ENCODE results near the gene KRT6C.
"Not testable (repeated sequence)": the region's sequence is repeated elsewhere in the genome, so short reads cannot be mapped to it uniquely, and the experiment has no call there.

Gene KRT6C

DNA sequence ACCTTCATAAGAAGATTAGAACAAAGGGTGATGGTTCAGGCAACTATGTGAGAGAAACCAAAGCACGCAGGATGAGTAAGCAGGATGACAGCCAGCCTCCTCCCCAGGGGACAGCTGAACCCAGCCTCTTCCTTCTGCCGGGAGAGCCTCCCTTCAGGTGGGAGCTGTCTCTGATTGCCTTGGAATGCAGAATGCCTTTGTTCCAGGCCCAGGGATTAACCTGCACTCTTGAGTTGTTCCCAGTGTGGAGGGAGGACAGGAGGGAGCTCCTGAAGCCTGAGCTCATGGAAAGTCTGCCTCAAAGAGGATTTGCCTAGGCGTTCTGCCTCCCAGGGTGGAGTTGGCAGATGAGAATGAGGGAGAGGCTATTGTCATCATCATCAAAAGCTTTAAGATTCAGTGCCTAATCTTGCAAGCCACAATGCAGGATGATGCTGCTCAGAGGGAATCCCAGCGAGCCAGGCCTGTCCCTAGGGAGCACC lies 23.0 kb upstream of the KRT6C start:
- TF ChIP-seq, protein P1, sequence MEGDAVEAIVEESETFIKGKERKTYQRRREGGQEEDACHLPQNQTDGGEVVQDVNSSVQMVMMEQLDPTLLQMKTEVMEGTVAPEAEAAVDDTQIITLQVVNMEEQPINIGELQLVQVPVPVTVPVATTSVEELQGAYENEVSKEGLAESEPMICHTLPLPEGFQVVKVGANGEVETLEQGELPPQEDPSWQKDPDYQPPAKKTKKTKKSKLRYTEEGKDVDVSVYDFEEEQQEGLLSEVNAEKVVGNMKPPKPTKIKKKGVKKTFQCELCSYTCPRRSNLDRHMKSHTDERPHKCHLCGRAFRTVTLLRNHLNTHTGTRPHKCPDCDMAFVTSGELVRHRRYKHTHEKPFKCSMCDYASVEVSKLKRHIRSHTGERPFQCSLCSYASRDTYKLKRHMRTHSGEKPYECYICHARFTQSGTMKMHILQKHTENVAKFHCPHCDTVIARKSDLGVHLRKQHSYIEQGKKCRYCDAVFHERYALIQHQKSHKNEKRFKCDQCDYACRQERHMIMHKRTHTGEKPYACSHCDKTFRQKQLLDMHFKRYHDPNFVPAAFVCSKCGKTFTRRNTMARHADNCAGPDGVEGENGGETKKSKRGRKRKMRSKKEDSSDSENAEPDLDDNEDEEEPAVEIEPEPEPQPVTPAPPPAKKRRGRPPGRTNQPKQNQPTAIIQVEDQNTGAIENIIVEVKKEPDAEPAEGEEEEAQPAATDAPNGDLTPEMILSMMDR (IDR thresholded peaks at IDR 0.05; ENCODE audit: low read depth, low read length, missing control alignments): no peak
- no peaks in the 10 kb centered on the region for H3K27me3 ChIP-seq (replicated peaks)
- in situ Hi-C loops (cut with HindIII; ENCODE audit: low pct_ligation_motif_present, low sequenced_read_pairs): no loop called here
- H3K4me3 ChIP-seq (ENCODE audit: low read depth, low read length): no peak overlapping the region
- no peak overlapping the region for H3K27ac ChIP-seq
- peak; percentile 80 for DNase-seq
- no peaks in the 10 kb centered on the region for H3K36me3 ChIP-seq (replicated peaks)

- in situ Hi-C loops (cut with HindIII; ENCODE audit: low pct_ligation_motif_present, low sequenced_read_pairs): no loop called here
- TF ChIP-seq, protein P1 (IDR thresholded peaks at IDR 0.05; ENCODE audit: low read depth, low read length, missing control alignments): no peak
- no peak overlapping the region for H3K4me3 ChIP-seq (ENCODE audit: low read depth, low read length)
- H3K27ac ChIP-seq: peak overlapping the region; percentile 36
- H3K27me3 ChIP-seq (replicated peaks): peaks cover 3% of the 10 kb centered on the region
- no peaks in the 10 kb centered on the region for H3K36me3 ChIP-seq (replicated peaks)
- no peak for DNase-seq
Measured at GRCh38 chr12:52496054-52496453, 22.4 kb upstream of the KRT6C start.

DNA sequence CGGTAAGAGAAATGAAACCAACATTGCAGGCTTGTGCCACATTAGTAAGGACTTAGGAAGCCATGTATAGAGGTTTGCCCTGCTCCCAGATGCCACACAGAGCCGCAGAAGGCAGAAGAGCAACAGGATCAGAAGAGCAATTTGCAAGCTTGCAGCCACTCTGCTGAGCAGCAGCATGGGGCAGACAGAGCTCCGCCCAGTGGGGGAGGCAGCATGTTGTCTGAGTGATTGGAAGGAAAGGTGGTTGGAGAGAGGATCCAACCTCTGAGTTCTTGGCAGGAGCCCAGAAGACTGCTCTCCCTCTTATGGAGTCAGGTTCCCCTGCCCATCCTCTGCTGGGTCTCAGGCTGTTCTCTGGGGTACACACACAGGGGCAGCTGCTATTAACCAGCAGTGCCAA lies 21.8 kb upstream of the KRT6C start:
- no peak overlapping the region for H3K27ac ChIP-seq
- TF ChIP-seq, protein P1 (IDR thresholded peaks at IDR 0.05; ENCODE audit: low read depth, low read length, missing control alignments): no peak
- in situ Hi-C loops (cut with HindIII; ENCODE audit: low pct_ligation_motif_present, low sequenced_read_pairs): no loop called here
- peaks cover 3% of the 10 kb centered on the region for H3K27me3 ChIP-seq (replicated peaks)
- no peaks in the 10 kb centered on the region for H3K36me3 ChIP-seq (replicated peaks)
- no peak overlapping the region for H3K4me3 ChIP-seq (ENCODE audit: low read depth, low read length)
- no peak for DNase-seq

DNA sequence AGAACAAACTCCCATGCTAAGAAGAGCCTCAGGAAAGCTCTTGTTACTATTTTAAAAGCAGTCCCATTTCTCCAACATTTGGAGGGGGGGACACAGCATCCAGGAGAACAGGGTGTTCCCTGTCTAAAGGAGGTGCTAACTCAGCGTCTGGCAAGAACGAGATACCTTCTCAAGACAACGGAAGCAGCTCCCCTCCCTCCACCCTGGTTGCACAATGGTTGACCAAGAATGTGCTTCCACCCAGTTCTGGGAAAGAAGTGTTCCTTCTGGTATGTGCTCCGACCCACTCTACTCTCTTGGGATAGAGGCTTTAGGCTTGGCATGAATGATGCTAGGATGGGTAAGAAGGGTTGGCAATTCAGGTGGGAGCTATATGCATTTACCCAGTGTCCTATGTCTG lies 20.9 kb upstream of the KRT6C start:
- TF ChIP-seq, protein P1 (IDR thresholded peaks at IDR 0.05; ENCODE audit: low read depth, low read length, missing control alignments): no peak
- H3K27me3 ChIP-seq (replicated peaks): peaks cover 5% of the 10 kb centered on the region
- H3K27ac ChIP-seq: no peak overlapping the region
- no peaks in the 10 kb centered on the region for H3K36me3 ChIP-seq (replicated peaks)
- H3K4me3 ChIP-seq (ENCODE audit: low read depth, low read length): no peak overlapping the region
- peak; percentile 16 for DNase-seq
- in situ Hi-C loops (cut with HindIII; ENCODE audit: low pct_ligation_motif_present, low sequenced_read_pairs): no loop called here

DNA sequence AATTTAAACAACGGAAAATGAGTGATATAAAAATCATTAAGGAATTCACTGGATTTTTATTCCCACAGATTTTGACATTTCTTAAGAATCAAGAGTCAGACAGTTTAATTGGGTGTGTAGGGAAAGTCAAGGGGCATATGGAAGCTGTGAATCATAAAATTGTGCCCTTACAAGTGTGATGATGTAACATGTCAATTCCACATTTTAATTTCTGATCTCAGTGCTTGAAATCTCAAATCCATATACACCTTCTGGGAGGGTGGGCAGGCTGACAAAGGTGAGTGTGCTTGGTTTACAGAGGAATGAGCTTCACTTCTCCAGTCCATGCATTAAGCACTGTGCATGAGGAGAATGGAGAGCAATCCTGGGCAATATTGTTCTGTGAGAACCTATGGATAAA lies 20.5 kb upstream of the KRT6C start:
- TF ChIP-seq, protein P1 (IDR thresholded peaks at IDR 0.05; ENCODE audit: low read depth, low read length, missing control alignments): no peak
- Histone ChIP-seq H3K27me3 (replicated peaks) (peaks cover 5% of the 10 kb centered on the region), H3K27ac (no peak overlapping the region), H3K4me3 (ENCODE audit: low read depth, low read length) (no peak overlapping the region), H3K36me3 (replicated peaks) (no peaks in the 10 kb centered on the region)
- no peak for DNase-seq
- in situ Hi-C loops (cut with HindIII; ENCODE audit: low pct_ligation_motif_present, low sequenced_read_pairs): no loop called here

DNA sequence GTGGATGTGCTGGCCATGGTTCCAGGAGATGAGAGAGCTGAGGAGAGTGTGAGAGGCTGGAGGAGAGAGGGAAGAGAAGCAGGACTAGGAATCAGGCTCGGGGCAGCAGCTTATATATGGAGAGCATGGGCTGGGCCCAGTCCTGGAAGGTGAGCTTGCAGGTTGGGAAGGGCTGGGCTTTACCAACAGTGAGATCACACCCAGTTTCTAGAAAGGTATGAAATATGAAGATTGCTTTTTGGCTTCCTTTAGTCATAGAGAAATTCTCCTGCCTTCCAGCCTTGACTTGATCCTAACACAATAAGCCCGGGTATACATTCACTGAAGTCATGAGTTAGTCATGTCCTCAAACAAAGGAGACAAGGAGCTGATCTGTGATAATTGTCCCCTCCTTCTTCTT lies 19.6 kb upstream of the KRT6C start, which contains the start of gene KRT6A:
Gene KRT6A (minus strand): TSS at position 86 of the 400 bp plus-strand sequence. CDS start 69 bp downstream, at position 17.
- no peaks in the 10 kb centered on the region for H3K36me3 ChIP-seq (replicated peaks)
- H3K27ac ChIP-seq: no peak within 1 kb of the TSS
- no peak within 1 kb of the TSS for H3K4me3 ChIP-seq (ENCODE audit: low read depth, low read length)
- TF ChIP-seq, protein P1 (IDR thresholded peaks at IDR 0.05; ENCODE audit: low read depth, low read length, missing control alignments): no peak
- in situ Hi-C loops (cut with HindIII; ENCODE audit: low pct_ligation_motif_present, low sequenced_read_pairs): no loop called here
- no peak for DNase-seq
- peaks cover 5% of the 10 kb centered on the region for H3K27me3 ChIP-seq (replicated peaks)

- H3K4me3 ChIP-seq (ENCODE audit: low read depth, low read length); DNase-seq; H3K27ac ChIP-seq; in situ Hi-C loops (cut with HindIII; ENCODE audit: low pct_ligation_motif_present, low sequenced_read_pairs); H3K36me3 ChIP-seq (replicated peaks); H3K27me3 ChIP-seq (replicated peaks): not testable (repeated sequence)
Measured at GRCh38 chr12:52492405-52492804, 18.8 kb upstream of the KRT6C start.

DNA sequence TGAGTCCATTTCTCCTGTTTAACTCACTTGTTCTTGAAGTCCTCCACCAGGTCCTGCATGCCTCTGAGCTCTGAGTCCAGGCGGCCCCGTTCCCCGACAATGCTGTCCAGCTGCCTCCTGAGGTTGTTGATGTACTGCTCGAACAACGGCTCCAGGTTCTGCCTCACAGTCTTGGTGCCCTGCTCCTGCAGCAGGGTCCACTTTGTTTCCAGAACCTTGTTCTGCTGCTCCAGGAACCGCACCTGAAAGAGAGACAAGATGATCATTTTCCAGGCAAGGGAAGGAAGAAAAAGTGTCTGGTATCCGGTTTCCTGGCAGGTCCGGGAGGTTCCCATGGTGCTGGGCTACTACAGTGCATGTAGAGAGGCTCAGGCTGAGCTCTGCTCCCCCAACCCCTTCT lies 17.9 kb upstream of the KRT6C start:
- H3K27me3 ChIP-seq (replicated peaks); H3K36me3 ChIP-seq (replicated peaks); DNase-seq; in situ Hi-C loops (cut with HindIII; ENCODE audit: low pct_ligation_motif_present, low sequenced_read_pairs); H3K27ac ChIP-seq; H3K4me3 ChIP-seq (ENCODE audit: low read depth, low read length): not testable (repeated sequence)
